ENCODE data around the gene KIR3DL2.

- TF ChIP-seq CTCF (IDR thresholded peaks at IDR 0.05; ENCODE audit: borderline replicate concordance, extremely low read depth, low read length, poor library complexity, severe bottlenecking) (no peak), EZH2 (IDR thresholded peaks at IDR 0.05; ENCODE audit: borderline replicate concordance, low read depth, low read length, severe bottlenecking) (no peak)
Measured at GRCh38 chr19:54896036-54896435, 45.8 kb downstream of the KIR3DL2 start.
